A673 (cell line): ENCODE data around the gene HNF1A.

Source experiments
- CTCF ChIP-seq: fragments of 300-800, 200-600 bp; sonication (generic); conservative IDR thresholded peaks from 2 replicates; pipeline ENCODE4 v1.5.1; 2017; ENCODE audit warnings: low read depth, mild to moderate bottlenecking, antibody characterized with exemption, low read length, moderate library complexity, mixed read lengths
- EZH2 ChIP-seq: fragments of 200-600 bp; sonication (generic); IDR thresholded peaks from 2 replicates; pipeline ENCODE4 v1.6.1; 2017; ENCODE audit warnings: borderline replicate concordance, low read depth, mild to moderate bottlenecking, mixed read lengths, antibody characterized with exemption, low read length; ENCODE audit not compliant: poor library complexity, severe bottlenecking

DNA sequence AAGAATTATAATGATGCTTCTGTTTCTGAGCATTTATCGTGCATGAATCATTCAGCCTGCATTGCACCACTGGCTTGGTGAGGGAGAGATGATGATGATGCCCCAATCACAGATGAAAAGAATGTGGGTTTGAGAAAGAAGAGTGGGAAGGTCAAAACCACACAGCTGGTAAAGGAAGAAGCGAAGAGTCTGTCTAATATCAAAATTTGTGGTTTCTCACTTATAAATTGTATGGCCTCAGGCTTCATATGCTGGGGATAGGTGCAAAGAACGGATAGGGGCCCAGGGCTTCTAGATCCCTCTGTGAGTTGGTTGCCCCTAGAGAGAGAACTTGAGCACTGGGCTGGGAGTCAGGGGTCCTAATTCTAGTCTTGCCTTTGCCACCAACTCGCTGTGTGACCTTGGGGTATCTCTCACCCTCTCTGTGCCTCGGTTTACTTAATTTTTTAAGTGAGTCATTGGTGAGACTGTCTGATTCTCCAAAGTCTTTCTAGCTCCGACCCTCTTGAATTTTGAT is 58.5 kb downstream of the HNF1A start:
- no peak for TF ChIP-seq CTCF
- no peak for TF ChIP-seq EZH2
